GM18907 (cell line): ENCODE results near the gene B4GALNT3.

Source experiments
- ATAC-seq: cut with Tn5 transposase; IDR thresholded peaks from one replicate; pipeline ENCODE4 v1.9.1; 2021; ENCODE audit warnings: mild to moderate bottlenecking, moderate library complexity; ENCODE audit not compliant: unreplicated experiment

Gene B4GALNT3

DNA sequence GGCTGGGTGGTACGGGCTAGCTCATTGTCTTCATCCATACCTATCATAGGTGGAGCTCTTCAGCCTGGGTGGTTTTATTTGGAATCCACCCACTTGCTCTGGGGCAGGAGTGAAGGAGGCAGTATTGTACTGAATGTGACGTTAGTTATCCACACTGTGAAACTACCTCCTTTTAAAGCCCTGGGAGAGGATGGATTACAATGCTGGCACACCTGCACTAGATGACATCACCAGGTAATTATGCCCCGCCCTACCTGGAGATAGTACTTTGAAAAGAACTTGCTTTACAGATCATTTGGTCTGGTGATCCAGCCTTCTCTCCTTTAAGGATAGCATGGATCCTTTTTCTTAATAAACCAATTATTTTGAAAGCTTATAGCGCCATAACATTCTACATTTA, 78.0 kb downstream of the B4GALNT3 start:
- no peak for ATAC-seq

DNA sequence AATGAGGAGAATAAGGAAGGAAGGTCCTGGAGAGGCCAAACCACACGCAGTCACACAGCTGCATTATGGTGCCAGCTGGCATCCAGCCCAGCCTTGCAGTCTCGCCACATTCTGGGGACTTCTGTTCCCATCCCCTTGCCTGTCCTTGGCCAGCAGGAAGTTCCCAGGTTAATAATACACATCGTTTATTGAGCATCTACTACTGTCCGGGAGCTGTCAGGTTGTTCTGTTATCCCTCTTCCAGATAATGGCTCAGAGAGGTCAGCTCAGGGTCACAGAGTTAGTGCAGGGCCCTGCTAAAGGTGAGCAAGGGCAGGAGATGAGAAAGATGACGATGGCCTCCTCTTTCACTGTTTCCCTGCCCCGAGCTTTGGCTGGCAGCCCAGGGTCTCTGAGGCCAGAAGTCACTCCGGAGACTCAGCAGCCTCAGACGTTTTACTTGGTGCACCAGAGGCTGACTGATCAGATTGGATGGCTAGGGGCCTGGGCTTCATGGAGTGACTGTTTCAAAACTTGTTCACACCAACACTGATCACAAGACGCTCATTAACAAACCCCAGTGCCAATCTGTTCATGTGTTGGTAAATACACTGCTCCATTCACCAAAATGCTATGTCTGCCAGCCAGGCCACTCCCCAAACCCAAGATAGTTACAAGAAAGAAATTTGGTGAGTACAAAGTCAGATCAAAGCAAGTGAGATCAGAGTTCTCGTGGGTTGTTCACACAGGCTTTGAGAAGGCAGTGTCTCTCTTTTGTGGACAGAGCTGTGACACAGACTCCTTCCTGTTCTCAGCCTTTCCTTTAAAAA, 79.2 kb downstream of the B4GALNT3 start:
- no peak for ATAC-seq

DNA sequence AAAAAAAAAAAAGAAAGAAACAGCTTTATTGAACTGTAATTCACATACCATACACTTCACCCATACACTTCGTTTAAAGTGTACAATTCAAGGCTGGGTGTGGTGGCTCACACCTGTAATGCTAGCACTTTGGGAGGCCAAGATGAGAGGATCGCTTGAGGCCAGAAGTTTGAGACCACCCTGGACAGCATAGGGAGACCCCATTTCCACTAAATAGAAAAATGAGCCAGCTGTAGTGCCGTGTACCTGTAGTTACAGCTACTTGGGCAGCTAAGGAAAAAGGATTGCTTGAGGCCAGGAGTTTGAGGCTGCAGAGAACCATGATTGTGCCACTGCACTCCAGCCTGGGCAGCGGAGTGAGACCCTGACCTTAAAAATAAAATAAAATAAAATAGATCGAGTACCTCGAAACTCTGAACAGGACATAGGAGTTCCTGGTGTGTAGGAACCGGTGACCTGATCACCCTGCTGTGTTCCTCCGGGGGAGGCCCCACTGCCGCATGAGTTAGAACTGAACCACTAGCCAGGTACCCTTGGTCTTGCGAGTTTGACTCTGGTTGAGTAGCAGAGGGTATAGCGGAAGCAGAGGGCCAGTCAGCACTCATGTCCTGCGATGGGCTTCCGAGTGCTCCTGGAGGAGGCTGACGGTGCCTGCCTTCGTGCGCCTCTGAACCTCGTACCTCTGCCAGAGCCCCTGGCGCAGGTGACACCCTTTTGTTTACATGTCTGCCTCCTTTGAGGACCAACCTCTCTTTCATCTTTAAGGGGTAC, 80.0 kb downstream of the B4GALNT3 start:
- no peak for ATAC-seq

DNA sequence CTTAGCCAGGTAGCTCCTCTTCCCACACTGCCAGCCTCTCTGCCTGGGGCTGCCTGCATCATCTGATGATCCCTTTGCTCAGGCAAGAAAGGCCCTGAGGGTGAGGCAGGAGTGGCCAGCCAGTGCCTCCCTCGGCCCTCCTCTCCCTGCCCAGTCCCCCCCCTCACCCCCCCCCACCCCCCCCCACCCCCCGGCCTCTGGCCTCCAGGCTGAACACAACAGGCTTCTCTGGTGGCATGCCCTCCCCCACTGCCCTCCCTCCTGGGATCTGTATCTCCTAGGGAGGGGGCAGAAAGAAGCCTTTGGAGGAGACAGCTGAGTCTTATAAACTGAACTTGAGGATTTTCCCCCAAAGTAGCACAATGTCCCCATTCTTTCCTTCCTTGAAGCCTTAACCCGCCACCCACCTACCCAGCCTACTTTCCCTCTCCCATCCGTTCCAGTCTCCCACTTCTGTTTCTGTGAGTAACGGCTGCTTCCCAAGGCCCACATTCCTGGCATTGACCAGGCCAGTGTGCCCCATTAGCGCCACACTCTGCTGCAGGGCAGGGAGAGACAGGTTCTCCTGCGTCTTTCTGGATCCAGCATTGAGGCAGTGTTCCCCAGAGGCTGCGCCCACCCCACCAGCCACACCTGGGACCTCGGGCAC, 82.1 kb downstream of the B4GALNT3 start:
- ATAC-seq = no peak

DNA sequence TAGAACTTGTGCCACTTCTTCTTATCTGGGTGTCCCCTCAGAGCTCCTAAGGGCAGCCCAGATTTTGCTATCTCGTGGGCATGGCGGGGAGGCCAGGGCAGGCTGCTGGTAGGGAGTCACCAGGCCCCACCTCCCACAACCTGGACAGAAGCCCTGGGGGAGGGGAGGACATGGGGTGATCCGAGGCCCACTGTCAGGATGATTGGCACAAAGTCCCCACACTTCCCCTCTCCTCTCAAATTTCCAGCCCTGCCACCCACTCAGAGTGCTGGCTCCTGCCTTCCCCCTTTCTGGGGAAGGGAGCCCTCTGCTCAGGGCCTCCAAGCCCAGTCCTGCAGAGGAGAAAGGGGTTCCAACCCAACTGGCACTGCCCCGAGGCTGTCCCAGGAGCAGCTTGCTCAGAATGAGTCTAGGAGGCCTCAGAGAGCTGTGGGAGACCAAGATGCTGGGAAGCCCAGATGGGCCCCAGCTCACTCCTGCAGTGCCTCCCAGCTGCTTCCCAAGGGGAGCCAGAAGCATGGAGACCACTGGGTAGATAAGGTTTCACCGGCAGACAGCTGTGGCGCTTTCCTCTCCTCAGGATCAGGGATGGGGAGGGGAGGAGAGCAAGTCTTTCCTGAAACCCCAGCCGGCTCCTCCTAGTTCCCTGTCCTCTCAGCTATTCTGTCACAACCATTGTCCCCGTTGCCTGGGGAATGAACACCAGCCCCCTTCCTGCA, 82.8 kb downstream of the B4GALNT3 start:
- no peak for ATAC-seq

DNA sequence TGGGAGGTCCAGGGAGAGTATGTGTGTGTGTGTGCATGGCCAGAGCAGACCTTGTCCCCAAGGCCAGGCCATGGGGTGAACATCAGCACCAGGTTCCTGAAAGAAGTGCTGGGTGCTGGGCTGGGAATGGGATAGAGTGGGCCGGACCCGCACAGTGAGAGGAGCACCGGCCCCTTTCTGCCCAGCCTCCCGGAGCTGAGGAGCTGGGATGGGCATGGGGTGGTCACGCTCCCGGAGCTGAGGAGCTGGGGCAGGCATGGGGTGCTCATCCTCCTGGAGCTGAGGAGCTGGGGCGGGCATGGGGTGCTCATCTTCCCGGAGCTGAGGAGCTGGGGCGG, 83.3 kb downstream of the B4GALNT3 start:
- ATAC-seq = no peak

DNA sequence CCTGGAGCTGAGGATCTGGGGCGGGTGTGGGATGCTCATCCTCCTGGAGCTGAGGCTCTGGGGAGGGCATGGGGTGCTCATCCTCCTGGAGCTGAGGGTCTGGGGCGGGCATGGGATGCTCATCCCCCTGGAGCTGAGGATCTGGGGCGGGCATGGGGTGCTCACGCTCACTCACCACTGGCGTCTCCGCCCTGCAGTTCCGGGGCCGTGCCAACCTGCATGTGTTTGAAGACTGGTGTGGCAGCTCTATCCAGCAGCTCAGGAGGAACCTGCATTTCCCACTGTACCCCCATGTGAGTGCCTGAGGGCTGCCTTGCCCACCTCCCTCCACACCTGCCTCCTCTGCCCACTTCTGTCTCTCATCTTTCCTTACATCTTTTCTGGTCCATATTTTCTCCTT, 84.4 kb downstream of the B4GALNT3 start:
- no peak for ATAC-seq

DNA sequence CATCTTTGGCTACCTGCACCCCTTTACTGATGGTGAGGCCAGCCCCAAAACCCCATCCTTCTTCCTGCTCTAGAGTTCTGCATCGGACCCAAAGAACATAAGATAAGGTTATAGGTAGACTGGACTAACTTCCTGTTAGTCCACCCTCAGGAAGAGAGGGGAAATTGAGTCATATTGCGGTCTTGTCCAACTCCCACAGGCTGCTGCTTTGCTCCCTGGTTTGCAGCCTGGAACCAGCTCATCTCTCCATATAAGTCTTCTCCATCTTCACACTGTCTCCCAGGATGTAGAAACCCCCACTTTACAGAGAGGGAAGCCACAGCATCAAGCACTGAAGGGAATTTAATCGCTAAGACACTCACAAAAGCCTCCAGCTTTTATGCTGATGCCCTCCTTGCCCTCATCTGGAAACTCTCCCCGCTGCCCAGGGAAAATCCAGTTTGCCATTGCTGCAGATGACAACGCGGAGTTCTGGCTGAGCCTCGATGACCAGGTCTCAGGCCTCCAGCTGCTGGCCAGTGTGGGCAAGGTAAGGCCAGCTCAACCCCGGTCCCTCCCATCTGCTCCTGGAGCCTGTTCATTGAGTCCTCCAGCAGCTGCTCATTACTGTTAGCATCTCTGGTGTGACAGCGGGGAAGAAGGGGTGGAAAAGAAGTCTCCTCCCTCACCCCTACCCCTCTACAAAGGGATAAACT, 85.3 kb downstream of the B4GALNT3 start:
- no peak for ATAC-seq

DNA sequence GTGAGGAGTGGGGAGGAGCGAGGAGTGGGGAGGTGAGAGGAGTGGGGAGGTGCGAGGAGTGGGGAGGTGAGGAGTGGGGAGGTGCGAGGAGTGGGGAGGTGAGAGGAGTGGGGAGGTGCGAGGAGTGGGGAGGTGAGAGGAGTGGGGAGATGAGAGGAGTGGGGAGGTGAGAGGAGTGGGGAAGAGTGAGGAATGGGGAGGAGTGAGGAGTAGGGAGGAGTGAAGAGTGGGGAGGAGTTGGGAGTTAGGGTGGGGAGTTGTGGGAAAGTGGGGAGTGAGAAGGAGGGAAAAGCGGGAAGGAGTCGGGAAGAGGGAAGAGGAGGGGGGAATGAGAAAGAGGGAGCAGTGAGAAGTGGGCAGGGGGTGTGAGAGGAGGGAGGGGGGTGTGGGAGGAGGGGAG, 86.1 kb downstream of the B4GALNT3 start:
- no peak for ATAC-seq

DNA sequence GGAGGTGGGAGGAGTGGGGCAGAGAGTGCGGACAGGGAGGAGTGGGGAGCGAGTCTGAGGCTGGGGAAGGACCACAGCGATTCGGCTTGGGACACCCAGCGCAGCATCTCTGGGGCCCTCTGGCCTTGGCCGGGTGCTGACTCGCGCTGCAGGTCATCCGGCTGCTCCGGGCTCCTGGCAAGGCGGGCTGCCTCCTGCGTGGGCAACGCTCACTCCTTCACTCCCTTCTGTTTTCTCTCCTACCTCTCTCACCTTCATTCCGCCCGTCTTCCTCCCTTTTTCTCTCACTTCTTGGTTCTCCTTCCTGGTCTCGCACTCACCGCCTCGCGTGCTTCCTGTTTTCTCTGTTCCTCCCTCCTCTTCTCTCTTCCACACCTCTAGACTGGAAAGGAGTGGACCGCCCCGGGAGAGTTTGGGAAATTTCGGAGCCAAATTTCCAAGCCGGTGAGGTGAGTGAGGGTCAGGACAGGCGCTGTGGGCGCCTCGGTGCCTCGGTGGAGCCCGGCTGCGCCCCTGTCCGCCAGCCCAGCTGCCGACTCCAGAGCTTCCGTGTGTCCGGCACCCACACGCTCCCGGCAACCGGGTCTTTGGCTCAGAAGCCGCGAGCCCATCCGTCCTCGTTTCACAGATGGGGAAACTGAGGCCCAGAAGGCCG, 86.7 kb downstream of the B4GALNT3 start:
- no peak for ATAC-seq

DNA sequence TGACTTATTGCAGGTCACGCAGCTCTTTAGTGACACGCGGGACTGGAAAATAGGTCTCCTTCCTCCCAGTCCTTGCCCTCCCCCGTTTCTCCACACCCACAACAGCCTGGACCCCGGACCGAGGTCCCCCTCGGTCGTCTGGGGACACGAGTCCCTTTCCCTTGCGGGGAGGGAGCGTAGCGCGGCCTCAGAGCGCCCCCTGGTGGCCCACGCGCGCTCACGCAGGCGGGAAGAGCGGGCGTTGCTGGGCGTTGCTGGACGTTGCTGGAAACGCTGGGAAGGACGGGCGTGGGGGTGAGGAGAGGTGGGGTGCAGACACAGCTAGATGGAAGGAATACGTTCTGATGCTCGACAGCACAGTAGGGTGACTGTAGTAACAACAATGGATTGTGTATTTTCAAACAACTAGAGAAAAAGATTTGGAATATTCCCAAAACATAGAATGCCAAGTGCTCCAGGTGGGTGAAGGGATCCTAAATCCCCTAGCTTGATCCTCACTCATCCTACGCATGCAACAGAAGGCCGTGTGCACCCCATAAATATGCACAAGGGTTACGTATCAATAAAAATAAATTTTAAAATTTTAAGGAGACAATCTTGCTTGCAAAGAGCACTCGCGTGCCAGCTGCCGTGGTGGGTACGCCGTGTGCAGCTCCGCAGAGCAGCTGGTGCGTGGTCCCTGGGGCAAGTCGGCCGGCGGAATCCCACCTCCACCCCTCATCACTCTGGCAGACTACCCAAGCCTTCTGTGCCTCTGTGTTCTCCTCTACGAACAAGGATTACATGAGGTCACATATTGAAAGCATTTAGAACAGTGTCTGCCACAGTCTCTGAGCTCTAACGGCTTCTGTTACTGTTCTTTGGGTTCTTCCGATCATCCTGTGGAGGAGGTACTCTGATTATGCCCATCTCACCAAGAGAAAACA, 87.4 kb downstream of the B4GALNT3 start:
- ATAC-seq = no peak

DNA sequence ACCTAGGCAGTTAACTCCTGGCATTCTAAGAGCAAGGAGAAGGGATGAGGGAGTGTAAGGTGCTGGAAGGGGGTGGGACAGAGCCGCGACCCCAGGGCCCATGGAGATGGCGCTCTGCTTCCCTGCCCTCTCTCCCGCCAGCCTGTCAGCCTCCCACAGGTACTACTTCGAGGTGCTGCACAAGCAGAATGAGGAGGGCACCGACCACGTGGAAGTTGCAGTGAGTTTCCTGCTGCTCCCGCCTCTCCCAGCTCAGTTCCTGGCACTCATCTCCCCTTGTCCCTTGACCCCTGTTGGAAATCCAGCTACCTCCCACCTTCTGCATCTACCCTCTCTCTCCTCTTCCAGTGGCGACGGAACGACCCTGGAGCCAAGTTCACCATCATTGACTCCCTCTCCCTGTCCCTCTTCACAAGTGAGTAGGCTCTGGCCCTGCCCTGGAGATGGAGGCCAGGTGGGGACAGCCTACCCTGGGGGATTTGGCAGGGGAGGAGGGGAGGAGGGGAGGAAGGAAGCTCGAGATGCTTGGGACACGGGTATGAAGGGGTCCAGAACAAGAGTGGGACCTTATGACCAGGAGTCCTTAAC, 88.2 kb downstream of the B4GALNT3 start:
- ATAC-seq = no peak

DNA sequence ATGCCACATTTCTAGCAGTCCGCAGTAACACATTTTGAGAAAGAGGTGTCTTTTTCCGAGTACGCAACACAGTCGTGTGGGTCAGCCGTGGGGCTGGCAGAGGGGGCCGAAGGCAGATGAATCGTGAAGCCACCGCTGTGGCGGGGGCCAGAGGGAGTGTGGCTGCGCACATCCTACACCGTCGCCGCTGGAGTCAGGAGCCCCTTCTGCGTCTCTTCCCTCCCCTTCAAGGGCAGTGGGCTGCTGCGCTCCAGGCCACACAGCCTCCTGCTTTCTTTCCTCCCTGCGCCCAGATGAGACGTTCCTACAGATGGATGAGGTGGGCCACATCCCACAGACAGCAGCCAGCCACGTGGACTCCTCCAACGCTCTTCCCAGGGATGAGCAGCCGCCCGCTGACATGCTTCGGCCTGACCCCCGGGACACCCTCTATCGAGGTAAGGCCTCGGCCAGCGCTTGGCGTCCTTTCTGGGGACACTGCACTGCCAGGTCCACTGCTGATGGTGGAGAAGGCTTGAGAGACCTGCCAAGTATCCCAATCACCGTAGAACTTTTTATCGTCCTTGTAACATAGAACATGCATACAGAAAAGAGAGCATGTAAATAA, 89.8 kb downstream of the B4GALNT3 start:
- no peak for ATAC-seq

DNA sequence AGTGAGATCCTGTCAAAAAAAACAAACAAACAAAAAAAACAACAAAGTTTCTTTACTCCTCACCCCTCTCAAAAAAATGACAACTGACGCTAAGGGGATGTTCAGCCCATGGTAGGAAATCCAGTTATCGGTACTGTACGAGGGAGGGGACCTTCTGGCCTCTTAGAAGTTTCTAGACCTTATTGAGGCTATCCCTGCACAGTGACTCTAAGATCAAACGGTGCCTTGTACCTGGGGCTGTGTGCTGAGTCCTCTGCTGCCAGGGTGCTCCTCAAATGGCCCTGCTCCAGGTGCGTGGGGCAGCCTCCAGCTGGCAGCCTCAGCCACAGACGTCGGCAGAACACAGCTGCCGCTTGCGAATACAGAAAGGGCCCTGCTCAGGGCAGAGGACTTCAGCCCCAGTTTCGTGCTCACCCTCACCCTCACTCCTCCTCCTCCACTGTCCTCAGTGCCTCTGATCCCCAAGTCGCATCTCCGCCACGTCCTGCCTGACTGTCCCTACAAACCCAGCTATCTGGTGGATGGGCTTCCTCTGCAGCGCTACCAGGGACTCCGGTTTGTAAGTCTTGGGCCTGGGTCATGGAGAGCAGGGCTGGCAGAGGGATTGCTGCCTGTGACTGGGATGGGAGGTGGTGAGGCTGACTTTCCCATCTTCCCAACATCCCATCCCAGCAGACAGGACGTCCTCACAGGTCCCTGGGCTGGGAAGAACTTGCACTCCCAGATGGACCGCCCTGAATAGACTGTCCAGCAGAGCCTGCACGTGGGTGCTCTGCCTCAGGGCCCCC, 90.9 kb downstream of the B4GALNT3 start:
- no peak for ATAC-seq

DNA sequence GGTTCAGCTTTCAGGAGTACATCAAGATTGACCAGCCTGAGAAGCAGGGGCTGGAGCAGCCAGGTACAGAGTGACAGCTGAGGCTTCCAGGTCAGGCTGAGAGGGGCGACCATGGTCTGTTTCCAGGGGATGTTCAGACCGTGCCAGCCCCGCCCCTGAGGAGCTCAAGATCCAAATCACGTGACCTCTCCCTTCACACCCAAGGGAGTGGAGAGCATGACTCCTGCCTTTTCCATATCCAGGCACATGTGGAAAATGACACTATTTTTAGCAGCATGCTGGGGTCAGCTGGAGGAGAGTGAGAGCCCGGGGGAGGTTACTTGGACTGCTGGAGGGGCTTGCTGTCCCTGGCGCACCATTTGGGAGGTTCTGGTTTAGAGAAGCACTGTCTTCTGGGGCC, 92.7 kb downstream of the B4GALNT3 start:
- no peak for ATAC-seq

DNA sequence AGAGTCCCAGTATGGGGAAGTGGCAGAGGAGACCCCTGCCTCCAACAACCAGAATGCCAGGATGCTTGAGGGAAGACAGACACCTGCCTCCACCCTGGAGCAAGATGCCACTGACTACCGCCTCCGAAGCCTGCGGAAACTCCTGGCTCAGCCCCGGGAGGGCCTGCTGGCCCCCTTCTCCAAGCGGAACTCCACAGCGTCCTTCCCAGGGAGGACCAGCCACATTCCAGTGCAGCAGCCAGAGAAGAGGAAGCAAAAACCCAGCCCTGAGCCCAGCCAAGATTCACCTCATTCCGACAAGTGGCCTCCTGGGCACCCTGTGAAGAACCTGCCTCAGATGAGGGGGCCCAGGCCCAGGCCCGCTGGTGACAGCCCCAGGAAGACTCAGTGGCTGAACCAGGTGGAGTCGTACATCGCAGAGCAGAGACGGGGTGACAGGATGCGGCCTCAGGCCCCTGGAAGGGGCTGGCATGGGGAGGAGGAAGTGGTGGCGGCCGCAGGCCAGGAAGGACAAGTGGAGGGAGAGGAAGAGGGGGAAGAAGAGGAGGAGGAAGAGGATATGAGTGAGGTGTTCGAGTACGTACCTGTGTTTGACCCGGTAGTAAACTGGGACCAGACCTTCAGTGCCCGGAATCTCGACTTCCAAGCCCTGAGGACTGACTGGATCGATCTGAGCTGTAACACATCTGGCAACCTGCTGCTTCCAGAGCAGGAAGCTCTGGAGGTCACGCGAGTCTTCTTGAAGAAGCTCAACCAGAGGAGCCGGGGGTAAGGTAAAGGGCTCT, 93.7 kb downstream of the B4GALNT3 start:
- no peak for ATAC-seq

DNA sequence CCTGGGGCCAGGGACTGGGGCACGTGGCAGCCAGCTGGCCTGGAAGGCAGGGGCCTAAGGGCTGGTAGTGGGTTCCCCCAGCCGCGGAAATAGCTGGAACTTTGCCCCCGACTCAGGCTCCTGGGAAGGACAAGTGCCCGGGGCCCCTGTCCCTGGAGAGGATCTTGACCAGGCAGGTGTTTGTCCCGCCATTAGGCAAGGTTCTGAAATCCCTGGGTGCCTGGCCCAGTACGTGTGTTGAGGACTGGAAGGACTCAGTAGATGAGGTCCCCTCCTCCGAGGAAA, 94.2 kb downstream of the B4GALNT3 start:
- no peak for ATAC-seq
